ENCODE results near the gene CCDC81. TPM values are rescaled to one million over a fixed set of nuclear protein-coding genes. Genes with fewer than 3 reads are reported as not detected.

CCDC81 gene
- polyA plus RNA-seq, 1 donor (not counting 4 experiments of a cell fraction or from before 2014, with no cell fraction given) = 0.42 TPM

DNA sequence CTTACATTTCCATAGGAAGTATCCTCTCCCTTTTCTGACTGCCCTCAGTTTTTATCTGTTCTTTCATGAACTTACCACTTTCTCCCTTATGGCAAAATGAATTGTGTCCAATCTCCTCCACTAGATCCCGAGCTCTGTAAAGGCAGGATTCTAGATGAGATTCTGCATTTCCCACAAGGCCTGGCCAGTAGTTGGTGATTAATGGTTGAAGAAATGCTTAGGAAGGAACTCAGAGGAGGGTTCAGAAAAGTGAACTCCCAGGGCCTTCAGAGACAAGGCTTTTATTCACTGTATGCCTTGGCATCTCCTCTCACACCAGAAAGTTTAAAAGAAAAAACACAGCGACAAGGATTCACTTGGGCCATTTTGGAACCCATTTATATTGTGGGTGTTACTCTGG lies 66.2 kb downstream of the CCDC81 start:
- Histone ChIP-seq H3K9me1 (ENCODE audit: control insufficient read depth, extremely low read depth, insufficient read depth, low read length) (no peaks in the 10 kb centered on the region), H3K9ac (ENCODE audit: control insufficient read depth, extremely low read depth, insufficient read depth, low read length) (no peak overlapping the region), H3K27me3 (ENCODE audit: control insufficient read depth, extremely low read depth, insufficient read depth, low read length) (no peaks in the 10 kb centered on the region), H3K4me3 (ENCODE audit: control insufficient read depth in 2 of 3, extremely low read depth in 1 of 3, insufficient read depth in 2 of 3, low read depth in 1 of 3, low read length in 3 of 3) (no peak overlapping the region), H3K4me2 (ENCODE audit: control insufficient read depth, extremely low read depth, insufficient read depth, low read depth, low read length) (no peak overlapping the region), H4K20me1 (ENCODE audit: control insufficient read depth, extremely low read depth, insufficient read depth, low read length) (no peaks in the 10 kb centered on the region), H3K36me3 (ENCODE audit: control insufficient read depth in 2 of 2, extremely low read depth in 1 of 2, insufficient read depth in 2 of 2, low read length in 2 of 2) (no peaks in the 10 kb centered on the region), H3K9me3 (ENCODE audit: control insufficient read depth, low read depth, low read length) (no peaks in the 10 kb centered on the region), H3K4me1 (ENCODE audit: control insufficient read depth, extremely low read depth, insufficient read depth, low read length) (no peaks in the 10 kb centered on the region), H2AFZ (ENCODE audit: control insufficient read depth, low read length) (no peak overlapping the region), H3K27ac (ENCODE audit: control insufficient read depth, insufficient read depth, low read length) (no peak overlapping the region), H3K79me2 (ENCODE audit: control insufficient read depth, insufficient read depth, low read length) (no peaks in the 10 kb centered on the region)
- DNase-seq (ENCODE audit: low read depth, low spot score) (no peak), FAIRE-seq (no peak)
- dilution Hi-C loops (cut with MboI; ENCODE audit: extremely low pct_ligation_motif_present, low sequenced_read_pairs) = no loop called here
- no peak for TF ChIP-seq EZH2 (IDR thresholded peaks at IDR 0.05; ENCODE audit: low read length)
- TF ChIP-seq, protein P1, sequence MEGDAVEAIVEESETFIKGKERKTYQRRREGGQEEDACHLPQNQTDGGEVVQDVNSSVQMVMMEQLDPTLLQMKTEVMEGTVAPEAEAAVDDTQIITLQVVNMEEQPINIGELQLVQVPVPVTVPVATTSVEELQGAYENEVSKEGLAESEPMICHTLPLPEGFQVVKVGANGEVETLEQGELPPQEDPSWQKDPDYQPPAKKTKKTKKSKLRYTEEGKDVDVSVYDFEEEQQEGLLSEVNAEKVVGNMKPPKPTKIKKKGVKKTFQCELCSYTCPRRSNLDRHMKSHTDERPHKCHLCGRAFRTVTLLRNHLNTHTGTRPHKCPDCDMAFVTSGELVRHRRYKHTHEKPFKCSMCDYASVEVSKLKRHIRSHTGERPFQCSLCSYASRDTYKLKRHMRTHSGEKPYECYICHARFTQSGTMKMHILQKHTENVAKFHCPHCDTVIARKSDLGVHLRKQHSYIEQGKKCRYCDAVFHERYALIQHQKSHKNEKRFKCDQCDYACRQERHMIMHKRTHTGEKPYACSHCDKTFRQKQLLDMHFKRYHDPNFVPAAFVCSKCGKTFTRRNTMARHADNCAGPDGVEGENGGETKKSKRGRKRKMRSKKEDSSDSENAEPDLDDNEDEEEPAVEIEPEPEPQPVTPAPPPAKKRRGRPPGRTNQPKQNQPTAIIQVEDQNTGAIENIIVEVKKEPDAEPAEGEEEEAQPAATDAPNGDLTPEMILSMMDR (optimal IDR thresholded peaks at IDR 0.05 in 1 of 3, IDR thresholded peaks at IDR 0.05 in 1 of 3, conservative IDR thresholded peaks at IDR 0.05 in 1 of 3; ENCODE audit: extremely low read depth in 1 of 3, insufficient read depth in 2 of 3, low read length in 3 of 3) = no peak

- Histone ChIP-seq H3K4me1 (ENCODE audit: control insufficient read depth, extremely low read depth, insufficient read depth, low read length) (no peaks in the 10 kb centered on the region), H3K4me3 (ENCODE audit: control insufficient read depth in 2 of 3, extremely low read depth in 1 of 3, insufficient read depth in 2 of 3, low read depth in 1 of 3, low read length in 3 of 3) (no peak overlapping the region), H2AFZ (ENCODE audit: control insufficient read depth, low read length) (no peak overlapping the region), H3K4me2 (ENCODE audit: control insufficient read depth, extremely low read depth, insufficient read depth, low read depth, low read length) (no peak overlapping the region), H3K36me3 (ENCODE audit: control insufficient read depth in 2 of 2, extremely low read depth in 1 of 2, insufficient read depth in 2 of 2, low read length in 2 of 2) (no peaks in the 10 kb centered on the region), H3K79me2 (ENCODE audit: control insufficient read depth, insufficient read depth, low read length) (no peaks in the 10 kb centered on the region), H4K20me1 (ENCODE audit: control insufficient read depth, extremely low read depth, insufficient read depth, low read length) (no peaks in the 10 kb centered on the region), H3K27me3 (ENCODE audit: control insufficient read depth, extremely low read depth, insufficient read depth, low read length) (no peaks in the 10 kb centered on the region), H3K9me1 (ENCODE audit: control insufficient read depth, extremely low read depth, insufficient read depth, low read length) (no peaks in the 10 kb centered on the region), H3K9ac (ENCODE audit: control insufficient read depth, extremely low read depth, insufficient read depth, low read length) (no peak overlapping the region), H3K9me3 (ENCODE audit: control insufficient read depth, low read depth, low read length) (no peaks in the 10 kb centered on the region), H3K27ac (ENCODE audit: control insufficient read depth, insufficient read depth, low read length) (no peak overlapping the region)
- TF ChIP-seq, protein P1 (optimal IDR thresholded peaks at IDR 0.05 in 1 of 3, IDR thresholded peaks at IDR 0.05 in 1 of 3, conservative IDR thresholded peaks at IDR 0.05 in 1 of 3; ENCODE audit: extremely low read depth in 1 of 3, insufficient read depth in 2 of 3, low read length in 3 of 3) = no peak
- no peak for TF ChIP-seq EZH2 (IDR thresholded peaks at IDR 0.05; ENCODE audit: low read length)
- DNase-seq (ENCODE audit: low read depth, low spot score) (no peak), FAIRE-seq (no peak)
- dilution Hi-C loops (cut with MboI; ENCODE audit: extremely low pct_ligation_motif_present, low sequenced_read_pairs) = no loop called here
Observed at GRCh38 chr11:86442420-86442819, 67.7 kb downstream of the CCDC81 start.
